HepG2 (cell line): ENCODE results near the gene CLNS1A. TPM values are rescaled to one million over a fixed set of nuclear protein-coding genes. Genes with fewer than 3 reads are reported as not detected.

ENCODE experiments used
- FOXO1 ChIP-seq: sonication (generic); formaldehyde crosslinking; IDR thresholded peaks from 2 replicates; pipeline ENCODE4 v1.4.0; 2020; ENCODE audit warnings: missing genetic modification reagents
- HDAC2 ChIP-seq: sonication (generic); formaldehyde crosslinking; IDR thresholded peaks from 2 replicates; pipeline ENCODE4 v1.4.0; 2020; ENCODE audit warnings: missing genetic modification reagents
- KAT7 ChIP-seq: IDR thresholded peaks from 2 replicates; pipeline ENCODE4 v1.6.1; 2018; ENCODE audit warnings: borderline replicate concordance, missing compliant biosample characterization
- MXD4 ChIP-seq: IDR thresholded peaks from 2 replicates; pipeline ENCODE4 v1.6.1; 2016; ENCODE audit warnings: mild to moderate bottlenecking, missing biosample characterization, missing genetic modification reagents
- NCOA2 ChIP-seq: sonication (generic); formaldehyde crosslinking; IDR thresholded peaks from 2 replicates; pipeline ENCODE4 v1.8.0; 2022; ENCODE audit warnings: inconsistent platforms
- NFIC ChIP-seq: IDR thresholded peaks from 2 replicates; pipeline ENCODE4 v1.6.1; 2012; ENCODE audit warnings: mild to moderate bottlenecking, low read length, inconsistent platforms
- RARA ChIP-seq: IDR thresholded peaks from 2 replicates; pipeline ENCODE4 v1.6.1; 2016; ENCODE audit warnings: missing genetic modification reagents, missing compliant biosample characterization
- ZNF101 ChIP-seq: sonication (generic); formaldehyde crosslinking; IDR thresholded peaks from 2 replicates; pipeline ENCODE4 v1.4.0; 2020; ENCODE audit warnings: mild to moderate bottlenecking, low read depth, missing genetic modification reagents, borderline replicate concordance
- ZNF234 ChIP-seq: sonication (generic); formaldehyde crosslinking; conservative IDR thresholded peaks from 2 replicates; pipeline ENCODE4 v1.5.1; 2020; ENCODE audit warnings: mild to moderate bottlenecking, missing genetic modification reagents
- ZNF367 ChIP-seq: sonication (generic); formaldehyde crosslinking; IDR thresholded peaks from 2 replicates; pipeline ENCODE4 v1.4.0; 2020; ENCODE audit warnings: missing genetic modification reagents, borderline replicate concordance
- ZNF850 ChIP-seq: sonication (generic); formaldehyde crosslinking; conservative IDR thresholded peaks from 2 replicates; pipeline ENCODE4 v1.9.0; 2021; ENCODE audit warnings: mild to moderate bottlenecking, missing genetic modification reagents
- polyA plus RNA-seq, 8 experiments: library from polyadenylated mRNA; depleted of rRNA in 3 of 8; stranded (reverse) in 7 of 8; unstranded in 1 of 8; fragments of >200 nt; fragmentation: Illumina TruSeq in 4 of 8; extraction: Trizol in 4 of 8; gene quantifications; 2 replicates each; pipeline versions ENCODE4 v1.2.1 to v1.2.3, GENCODE V29; 2011 to 2016; ENCODE audit warnings: low read depth in 4 of 8, missing spikeins in 1 of 8, mixed read lengths in 1 of 8; ENCODE audit not compliant: insufficient read depth in 1 of 8
- total RNA-seq, 5 experiments: library from RNA; depleted of rRNA; stranded (reverse); fragments of >200 nt; fragmentation: Illumina TruSeq; extraction: Trizol; gene quantifications; 2 replicates each; pipeline ENCODE4 v1.2.3, GENCODE V29; 2016; ENCODE audit warnings: low read depth in 1 of 5
- TF ChIP-seq, protein P1 (sequence below): sonication (generic); formaldehyde crosslinking; IDR thresholded peaks from 2 replicates; pipeline ENCODE4 v1.5.0; 2020; ENCODE audit warnings: mild to moderate bottlenecking, missing genetic modification reagents, moderate library complexity
- TF ChIP-seq, protein P2 (sequence below): sonication (generic); formaldehyde crosslinking; IDR thresholded peaks from 2 replicates; pipeline ENCODE4 v1.4.0; 2020; ENCODE audit warnings: mild to moderate bottlenecking, missing genetic modification reagents
- TF ChIP-seq, protein P3 (sequence below): sonication (generic); formaldehyde crosslinking; IDR thresholded peaks from 2 replicates; pipeline ENCODE4 v1.5.0; 2020; ENCODE audit warnings: missing genetic modification reagents, mild to moderate bottlenecking, borderline replicate concordance
- TF ChIP-seq, protein P4 (sequence below): sonication (generic); formaldehyde crosslinking; IDR thresholded peaks from 2 replicates; pipeline ENCODE4 v1.4.0; 2020; ENCODE audit warnings: low read depth, mild to moderate bottlenecking, missing genetic modification reagents
- TF ChIP-seq, protein P5 (sequence below): sonication (generic); formaldehyde crosslinking; IDR thresholded peaks from 2 replicates; pipeline ENCODE4 v1.4.0; 2020; ENCODE audit warnings: mild to moderate bottlenecking, missing genetic modification reagents
- TF ChIP-seq, protein P6 (sequence below): sonication (generic); formaldehyde crosslinking; conservative IDR thresholded peaks from 2 replicates; pipeline ENCODE4 v1.8.0; 2022; ENCODE audit warnings: mild to moderate bottlenecking, moderate library complexity, missing genetic modification reagents
- TF ChIP-seq, protein P7 (sequence below): sonication (generic); formaldehyde crosslinking; IDR thresholded peaks from 2 replicates; pipeline ENCODE4 v1.5.0; 2020; ENCODE audit warnings: missing genetic modification reagents

Gene CLNS1A
- total and polyA plus RNA-seq, 2 of the 13 experiments (the other 11 are each of a cell fraction or from before 2014, with no cell fraction given) = 158 to 219 TPM

DNA sequence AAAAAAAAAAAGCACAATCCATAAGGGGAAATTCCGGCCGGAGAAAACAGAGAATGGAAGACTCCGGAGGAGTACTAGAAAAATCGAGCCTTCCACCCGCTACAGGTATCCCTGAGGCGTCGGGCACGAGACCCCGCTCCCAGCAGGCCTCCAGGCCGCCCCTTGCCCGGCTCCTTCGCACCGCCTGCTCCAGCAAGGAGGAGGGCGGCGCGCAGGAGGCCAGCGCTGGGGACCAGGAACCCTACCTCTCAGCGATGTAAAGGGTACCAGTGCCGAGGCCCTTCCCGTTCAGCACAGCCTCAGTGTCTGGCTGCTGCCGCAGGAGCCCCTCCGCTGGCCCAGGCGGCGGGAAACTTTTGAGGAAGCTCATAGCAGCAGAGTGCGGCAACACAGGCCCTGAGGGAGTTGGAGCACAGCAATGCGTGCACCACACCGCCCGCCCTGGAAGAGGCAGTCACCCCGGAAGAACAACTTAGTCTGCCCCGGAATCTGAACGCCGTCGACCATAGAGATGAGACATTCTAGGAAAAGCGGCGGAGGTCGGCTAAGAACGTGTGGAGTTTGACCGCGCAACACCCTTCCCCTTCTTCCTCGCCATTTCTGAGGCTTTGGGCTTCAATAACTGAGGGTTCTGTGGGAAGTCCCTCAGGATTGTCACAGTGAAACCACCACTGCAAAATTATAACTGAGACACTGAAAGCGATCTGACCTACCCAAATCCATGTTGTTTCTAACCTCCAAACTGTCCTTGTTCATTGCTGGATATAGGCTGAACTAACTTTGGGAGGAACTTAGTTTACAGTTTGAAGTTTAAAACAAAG is at the start of gene CLNS1A (continued):
- TF ChIP-seq, protein P1, sequence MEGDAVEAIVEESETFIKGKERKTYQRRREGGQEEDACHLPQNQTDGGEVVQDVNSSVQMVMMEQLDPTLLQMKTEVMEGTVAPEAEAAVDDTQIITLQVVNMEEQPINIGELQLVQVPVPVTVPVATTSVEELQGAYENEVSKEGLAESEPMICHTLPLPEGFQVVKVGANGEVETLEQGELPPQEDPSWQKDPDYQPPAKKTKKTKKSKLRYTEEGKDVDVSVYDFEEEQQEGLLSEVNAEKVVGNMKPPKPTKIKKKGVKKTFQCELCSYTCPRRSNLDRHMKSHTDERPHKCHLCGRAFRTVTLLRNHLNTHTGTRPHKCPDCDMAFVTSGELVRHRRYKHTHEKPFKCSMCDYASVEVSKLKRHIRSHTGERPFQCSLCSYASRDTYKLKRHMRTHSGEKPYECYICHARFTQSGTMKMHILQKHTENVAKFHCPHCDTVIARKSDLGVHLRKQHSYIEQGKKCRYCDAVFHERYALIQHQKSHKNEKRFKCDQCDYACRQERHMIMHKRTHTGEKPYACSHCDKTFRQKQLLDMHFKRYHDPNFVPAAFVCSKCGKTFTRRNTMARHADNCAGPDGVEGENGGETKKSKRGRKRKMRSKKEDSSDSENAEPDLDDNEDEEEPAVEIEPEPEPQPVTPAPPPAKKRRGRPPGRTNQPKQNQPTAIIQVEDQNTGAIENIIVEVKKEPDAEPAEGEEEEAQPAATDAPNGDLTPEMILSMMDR = no peak
- peak; percentile 72 for TF ChIP-seq FOXO1
- peak; percentile 48; the same call in 1 of the 2 replicates for TF ChIP-seq NCOA2 (CRISPR knock-in tag)
- TF ChIP-seq, protein P2, sequence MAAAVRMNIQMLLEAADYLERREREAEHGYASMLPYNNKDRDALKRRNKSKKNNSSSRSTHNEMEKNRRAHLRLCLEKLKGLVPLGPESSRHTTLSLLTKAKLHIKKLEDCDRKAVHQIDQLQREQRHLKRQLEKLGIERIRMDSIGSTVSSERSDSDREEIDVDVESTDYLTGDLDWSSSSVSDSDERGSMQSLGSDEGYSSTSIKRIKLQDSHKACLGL (CRISPR knock-in tag) = no peak
- TF ChIP-seq KAT7 = peak; percentile 87
- TF ChIP-seq, protein P3, sequence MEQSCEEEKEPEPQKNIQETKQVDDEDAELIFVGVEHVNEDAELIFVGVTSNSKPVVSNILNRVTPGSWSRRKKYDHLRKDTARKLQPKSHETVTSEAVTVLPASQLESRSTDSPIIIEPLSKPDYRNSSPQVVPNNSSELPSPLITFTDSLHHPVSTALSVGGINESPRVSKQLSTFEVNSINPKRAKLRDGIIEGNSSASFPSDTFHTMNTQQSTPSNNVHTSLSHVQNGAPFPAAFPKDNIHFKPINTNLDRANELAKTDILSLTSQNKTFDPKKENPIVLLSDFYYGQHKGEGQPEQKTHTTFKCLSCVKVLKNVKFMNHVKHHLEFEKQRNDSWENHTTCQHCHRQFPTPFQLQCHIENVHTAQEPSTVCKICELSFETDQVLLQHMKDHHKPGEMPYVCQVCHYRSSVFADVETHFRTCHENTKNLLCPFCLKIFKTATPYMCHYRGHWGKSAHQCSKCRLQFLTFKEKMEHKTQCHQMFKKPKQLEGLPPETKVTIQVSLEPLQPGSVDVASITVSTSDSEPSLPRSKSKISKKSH (CRISPR knock-in tag) = peak; percentile 89; the same call in 1 of the 2 replicates
- TF ChIP-seq, protein P4, sequence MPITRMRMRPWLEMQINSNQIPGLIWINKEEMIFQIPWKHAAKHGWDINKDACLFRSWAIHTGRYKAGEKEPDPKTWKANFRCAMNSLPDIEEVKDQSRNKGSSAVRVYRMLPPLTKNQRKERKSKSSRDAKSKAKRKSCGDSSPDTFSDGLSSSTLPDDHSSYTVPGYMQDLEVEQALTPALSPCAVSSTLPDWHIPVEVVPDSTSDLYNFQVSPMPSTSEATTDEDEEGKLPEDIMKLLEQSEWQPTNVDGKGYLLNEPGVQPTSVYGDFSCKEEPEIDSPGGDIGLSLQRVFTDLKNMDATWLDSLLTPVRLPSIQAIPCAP (CRISPR knock-in tag) = no peak
- TF ChIP-seq ZNF850 (CRISPR knock-in tag) = no peak
- peak; percentile 44; the same call in 1 of the 2 replicates for TF ChIP-seq RARA (CRISPR knock-in tag)
- TF ChIP-seq, protein P5, sequence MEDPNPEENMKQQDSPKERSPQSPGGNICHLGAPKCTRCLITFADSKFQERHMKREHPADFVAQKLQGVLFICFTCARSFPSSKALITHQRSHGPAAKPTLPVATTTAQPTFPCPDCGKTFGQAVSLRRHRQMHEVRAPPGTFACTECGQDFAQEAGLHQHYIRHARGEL (CRISPR knock-in tag) = no peak
- peak; percentile 92 for TF ChIP-seq MXD4 (CRISPR knock-in tag)
- TF ChIP-seq, protein P6, sequence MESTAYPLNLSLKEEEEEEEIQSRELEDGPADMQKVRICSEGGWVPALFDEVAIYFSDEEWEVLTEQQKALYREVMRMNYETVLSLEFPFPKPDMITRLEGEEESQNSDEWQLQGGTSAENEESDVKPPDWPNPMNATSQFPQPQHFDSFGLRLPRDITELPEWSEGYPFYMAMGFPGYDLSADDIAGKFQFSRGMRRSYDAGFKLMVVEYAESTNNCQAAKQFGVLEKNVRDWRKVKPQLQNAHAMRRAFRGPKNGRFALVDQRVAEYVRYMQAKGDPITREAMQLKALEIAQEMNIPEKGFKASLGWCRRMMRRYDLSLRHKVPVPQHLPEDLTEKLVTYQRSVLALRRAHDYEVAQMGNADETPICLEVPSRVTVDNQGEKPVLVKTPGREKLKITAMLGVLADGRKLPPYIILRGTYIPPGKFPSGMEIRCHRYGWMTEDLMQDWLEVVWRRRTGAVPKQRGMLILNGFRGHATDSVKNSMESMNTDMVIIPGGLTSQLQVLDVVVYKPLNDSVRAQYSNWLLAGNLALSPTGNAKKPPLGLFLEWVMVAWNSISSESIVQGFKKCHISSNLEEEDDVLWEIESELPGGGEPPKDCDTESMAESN = peak; percentile 66; the same call in 1 of the 2 replicates
- peak; percentile 47; the same call in 1 of the 2 replicates for TF ChIP-seq NFIC
- TF ChIP-seq, protein P7, sequence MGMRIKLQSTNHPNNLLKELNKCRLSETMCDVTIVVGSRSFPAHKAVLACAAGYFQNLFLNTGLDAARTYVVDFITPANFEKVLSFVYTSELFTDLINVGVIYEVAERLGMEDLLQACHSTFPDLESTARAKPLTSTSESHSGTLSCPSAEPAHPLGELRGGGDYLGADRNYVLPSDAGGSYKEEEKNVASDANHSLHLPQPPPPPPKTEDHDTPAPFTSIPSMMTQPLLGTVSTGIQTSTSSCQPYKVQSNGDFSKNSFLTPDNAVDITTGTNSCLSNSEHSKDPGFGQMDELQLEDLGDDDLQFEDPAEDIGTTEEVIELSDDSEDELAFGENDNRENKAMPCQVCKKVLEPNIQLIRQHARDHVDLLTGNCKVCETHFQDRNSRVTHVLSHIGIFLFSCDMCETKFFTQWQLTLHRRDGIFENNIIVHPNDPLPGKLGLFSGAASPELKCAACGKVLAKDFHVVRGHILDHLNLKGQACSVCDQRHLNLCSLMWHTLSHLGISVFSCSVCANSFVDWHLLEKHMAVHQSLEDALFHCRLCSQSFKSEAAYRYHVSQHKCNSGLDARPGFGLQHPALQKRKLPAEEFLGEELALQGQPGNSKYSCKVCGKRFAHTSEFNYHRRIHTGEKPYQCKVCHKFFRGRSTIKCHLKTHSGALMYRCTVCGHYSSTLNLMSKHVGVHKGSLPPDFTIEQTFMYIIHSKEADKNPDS (CRISPR knock-in tag) = no peak
- peak; percentile 86 for TF ChIP-seq HDAC2 (CRISPR knock-in tag)
- TF ChIP-seq ZNF101 (CRISPR knock-in tag) = no peak
- TF ChIP-seq ZNF367 (CRISPR knock-in tag) = peak; percentile 28; the same call in 1 of the 2 replicates
- TF ChIP-seq ZNF234 (CRISPR knock-in tag) = no peak; the same call in 1 of the 2 replicates
